Smooth muscle cell (in vitro differentiated cells): ENCODE results near the gene ZSCAN22. TPM values are rescaled to one million over a fixed set of nuclear protein-coding genes. Genes with fewer than 3 reads are reported as not detected.
"Not testable (repeated sequence)": the region's sequence is repeated elsewhere in the genome, so short reads cannot be mapped to it uniquely, and the experiment has no call there.

ENCODE experiments used
- DNase-seq: peaks from one replicate; lab custom pipeline; 2025; ENCODE audit not compliant: unreplicated experiment; lab: John Stamatoyannopoulos, UW
- H2AFZ ChIP-seq: fragments of 200-600 bp; sonication (generic); 2 replicates; pipeline ENCODE4 v1.6.0; 2016; ENCODE audit warnings: antibody characterized with exemption, low read depth, mild to moderate bottlenecking
- H3F3A ChIP-seq: fragments of 200-600 bp; sonication (generic); 2 replicates; pipeline ENCODE4 v1.6.0; 2017; ENCODE audit warnings: antibody characterized with exemption, low read depth
- H3K27ac ChIP-seq: fragments of 200-600 bp; sonication (generic); 2 replicates; pipeline ENCODE4 v1.5.1; 2016; ENCODE audit warnings: low read depth, mild to moderate bottlenecking
- H3K27me3 ChIP-seq: fragments of 200-600 bp; sonication (generic); 2 replicates; pipeline ENCODE4 v1.6.1; 2016; ENCODE audit warnings: low read depth, mild to moderate bottlenecking
- H3K36me3 ChIP-seq: fragments of 200-600 bp; sonication (generic); 2 replicates; pipeline ENCODE4 v1.5.1; 2016; ENCODE audit warnings: low read depth
- H3K4me1 ChIP-seq: fragments of 200-600 bp; sonication (generic); 2 replicates; pipeline ENCODE4 v1.5.1; 2016; ENCODE audit warnings: low read depth
- H3K4me2 ChIP-seq: fragments of 200-600 bp; sonication (generic); 2 replicates; pipeline ENCODE4 v1.6.0; 2016; ENCODE audit warnings: mild to moderate bottlenecking
- H3K4me3 ChIP-seq: fragments of 200-600 bp; sonication (generic); 2 replicates; pipeline ENCODE4 v1.5.1; 2016; ENCODE audit warnings: mild to moderate bottlenecking
- H3K79me2 ChIP-seq: fragments of 200-600 bp; sonication (generic); 2 replicates; pipeline ENCODE4 v1.6.0; 2016; ENCODE audit warnings: low read depth, mild to moderate bottlenecking
- H3K9ac ChIP-seq: fragments of 200-600 bp; sonication (generic); 2 replicates; pipeline ENCODE4 v1.6.0; 2016; ENCODE audit warnings: low read depth
- H3K9me3 ChIP-seq: fragments of 200-600 bp; sonication (generic); replicated peaks from 2 replicates; pipeline ENCODE4 v1.5.1; 2016; ENCODE audit warnings: low read depth
- H4K20me1 ChIP-seq: fragments of 200-600 bp; sonication (generic); 2 replicates; pipeline ENCODE4 v1.6.0; 2016; ENCODE audit warnings: low read depth
- WGBS: methylation state at CpG from one replicate; pipeline ENCODE4 v1.1.7; 2016; ENCODE audit warnings: low lambda C conversion rate; 5-methylcytosine and 5-hydroxymethylcytosine counted together
- polyA plus RNA-seq: library from polyadenylated mRNA; unstranded; fragments of >200 nt; fragmentation: Nextera tagmentation; extraction: Ambion mirVana; gene quantifications from 2 replicates; pipeline ENCODE4 v1.2.1, GENCODE V29; 2016
- total RNA-seq: library from RNA; depleted of rRNA; stranded (reverse); fragments of >200 nt; gene quantifications from 2 replicates; pipeline ENCODE4 v1.2.3, GENCODE V29; 2014
- TF ChIP-seq, protein P1 (sequence below): fragments of 200-600 bp; sonication (generic); IDR thresholded peaks from 2 replicates; pipeline ENCODE4 v1.5.1; 2017; ENCODE audit warnings: borderline replicate concordance, mild to moderate bottlenecking, antibody characterized with exemption; ENCODE audit not compliant: insufficient read depth, poor library complexity, severe bottlenecking

Gene ZSCAN22
- total and polyA plus RNA-seq, 2 experiments from 2014 or later, result 1.7 to 2.4 TPM

DNA sequence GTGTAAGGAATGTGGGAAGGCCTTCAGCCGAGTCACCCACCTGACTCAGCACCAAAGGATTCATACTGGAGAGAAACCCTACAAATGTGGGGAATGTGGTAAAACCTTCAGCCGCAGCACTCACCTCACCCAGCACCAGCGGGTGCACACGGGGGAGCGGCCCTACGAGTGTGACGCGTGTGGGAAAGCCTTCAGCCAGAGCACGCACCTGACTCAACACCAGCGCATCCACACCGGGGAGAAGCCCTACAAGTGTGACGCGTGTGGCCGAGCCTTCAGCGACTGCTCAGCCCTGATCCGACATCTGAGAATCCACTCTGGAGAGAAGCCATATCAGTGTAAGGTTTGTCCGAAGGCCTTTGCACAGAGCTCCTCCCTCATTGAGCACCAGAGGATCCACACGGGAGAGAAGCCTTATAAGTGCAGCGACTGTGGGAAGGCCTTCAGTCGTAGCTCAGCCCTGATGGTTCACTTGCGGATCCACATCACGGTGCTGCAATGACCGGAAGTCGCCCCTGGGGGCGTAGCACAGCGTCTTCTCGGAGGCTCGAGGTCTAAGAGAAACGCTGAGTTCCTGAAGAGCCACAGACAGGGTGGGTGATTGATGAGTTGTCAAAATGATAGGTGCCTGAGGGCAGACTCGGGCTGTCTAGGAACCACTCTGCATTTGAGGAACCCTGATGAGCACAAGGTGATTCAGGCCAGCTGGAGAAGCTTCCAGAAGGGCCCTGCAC, 12.2 kb downstream of the ZSCAN22 start:
- TF ChIP-seq, protein P1, sequence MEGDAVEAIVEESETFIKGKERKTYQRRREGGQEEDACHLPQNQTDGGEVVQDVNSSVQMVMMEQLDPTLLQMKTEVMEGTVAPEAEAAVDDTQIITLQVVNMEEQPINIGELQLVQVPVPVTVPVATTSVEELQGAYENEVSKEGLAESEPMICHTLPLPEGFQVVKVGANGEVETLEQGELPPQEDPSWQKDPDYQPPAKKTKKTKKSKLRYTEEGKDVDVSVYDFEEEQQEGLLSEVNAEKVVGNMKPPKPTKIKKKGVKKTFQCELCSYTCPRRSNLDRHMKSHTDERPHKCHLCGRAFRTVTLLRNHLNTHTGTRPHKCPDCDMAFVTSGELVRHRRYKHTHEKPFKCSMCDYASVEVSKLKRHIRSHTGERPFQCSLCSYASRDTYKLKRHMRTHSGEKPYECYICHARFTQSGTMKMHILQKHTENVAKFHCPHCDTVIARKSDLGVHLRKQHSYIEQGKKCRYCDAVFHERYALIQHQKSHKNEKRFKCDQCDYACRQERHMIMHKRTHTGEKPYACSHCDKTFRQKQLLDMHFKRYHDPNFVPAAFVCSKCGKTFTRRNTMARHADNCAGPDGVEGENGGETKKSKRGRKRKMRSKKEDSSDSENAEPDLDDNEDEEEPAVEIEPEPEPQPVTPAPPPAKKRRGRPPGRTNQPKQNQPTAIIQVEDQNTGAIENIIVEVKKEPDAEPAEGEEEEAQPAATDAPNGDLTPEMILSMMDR, result peak; percentile 4
- H2AFZ ChIP-seq, result no peak overlapping the region
- no peaks in the 10 kb centered on the region for H3F3A ChIP-seq
- DNase-seq, result no peak
- no peak overlapping the region for H3K27ac ChIP-seq
- H3K4me2 ChIP-seq, result no peak overlapping the region
- H3K4me1 ChIP-seq, result no peaks in the 10 kb centered on the region
- H3K4me3 ChIP-seq, result no peak overlapping the region
- WGBS, result 87% methylated on average over 30 of the region's 30 CpGs
- no peaks in the 10 kb centered on the region for H3K27me3 ChIP-seq
- H3K9ac ChIP-seq, result no peak overlapping the region
- no peaks in the 10 kb centered on the region for H3K9me3 ChIP-seq
- no peaks in the 10 kb centered on the region for H3K79me2 ChIP-seq
- H3K36me3 ChIP-seq, result no peaks in the 10 kb centered on the region
- H4K20me1 ChIP-seq, result peaks cover 20% of the 10 kb centered on the region

DNA sequence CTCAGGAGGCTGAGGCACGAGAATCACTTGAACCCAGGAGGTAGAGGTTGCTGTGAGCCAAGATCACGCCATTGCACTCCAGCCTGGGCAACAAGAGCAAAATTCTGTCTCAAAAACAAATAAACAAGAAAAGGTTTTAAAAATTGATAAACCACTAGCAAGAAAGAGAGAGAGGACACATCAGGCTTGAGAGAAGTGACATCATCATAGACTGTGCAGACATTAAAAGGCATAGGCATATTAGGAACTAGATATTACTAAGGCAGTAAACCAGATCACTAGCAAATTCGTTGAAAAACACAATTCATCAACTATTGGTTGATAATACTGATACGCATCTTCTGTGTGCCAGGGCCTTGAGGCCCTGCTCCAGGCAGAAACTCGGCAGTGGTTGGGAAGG, 18.8 kb downstream of the ZSCAN22 start:
- WGBS, result 96% methylated on average over 5 of the region's 5 CpGs
- Histone ChIP-seq H3K9me3 (no peaks in the 10 kb centered on the region), H3K4me2 (peak overlapping the region; percentile 95), H3K79me2 (peaks cover 53% of the 10 kb centered on the region), H3K4me1 (peaks cover 8% of the 10 kb centered on the region), H3F3A (no peaks in the 10 kb centered on the region), H4K20me1 (peaks cover 27% of the 10 kb centered on the region), H3K27ac (no peak overlapping the region), H3K27me3 (no peaks in the 10 kb centered on the region), H3K36me3 (no peaks in the 10 kb centered on the region), H3K9ac (no peak overlapping the region), H3K4me3 (no peak overlapping the region), H2AFZ (no peak overlapping the region)
- DNase-seq, result no peak
- TF ChIP-seq, protein P1, result no peak

DNA sequence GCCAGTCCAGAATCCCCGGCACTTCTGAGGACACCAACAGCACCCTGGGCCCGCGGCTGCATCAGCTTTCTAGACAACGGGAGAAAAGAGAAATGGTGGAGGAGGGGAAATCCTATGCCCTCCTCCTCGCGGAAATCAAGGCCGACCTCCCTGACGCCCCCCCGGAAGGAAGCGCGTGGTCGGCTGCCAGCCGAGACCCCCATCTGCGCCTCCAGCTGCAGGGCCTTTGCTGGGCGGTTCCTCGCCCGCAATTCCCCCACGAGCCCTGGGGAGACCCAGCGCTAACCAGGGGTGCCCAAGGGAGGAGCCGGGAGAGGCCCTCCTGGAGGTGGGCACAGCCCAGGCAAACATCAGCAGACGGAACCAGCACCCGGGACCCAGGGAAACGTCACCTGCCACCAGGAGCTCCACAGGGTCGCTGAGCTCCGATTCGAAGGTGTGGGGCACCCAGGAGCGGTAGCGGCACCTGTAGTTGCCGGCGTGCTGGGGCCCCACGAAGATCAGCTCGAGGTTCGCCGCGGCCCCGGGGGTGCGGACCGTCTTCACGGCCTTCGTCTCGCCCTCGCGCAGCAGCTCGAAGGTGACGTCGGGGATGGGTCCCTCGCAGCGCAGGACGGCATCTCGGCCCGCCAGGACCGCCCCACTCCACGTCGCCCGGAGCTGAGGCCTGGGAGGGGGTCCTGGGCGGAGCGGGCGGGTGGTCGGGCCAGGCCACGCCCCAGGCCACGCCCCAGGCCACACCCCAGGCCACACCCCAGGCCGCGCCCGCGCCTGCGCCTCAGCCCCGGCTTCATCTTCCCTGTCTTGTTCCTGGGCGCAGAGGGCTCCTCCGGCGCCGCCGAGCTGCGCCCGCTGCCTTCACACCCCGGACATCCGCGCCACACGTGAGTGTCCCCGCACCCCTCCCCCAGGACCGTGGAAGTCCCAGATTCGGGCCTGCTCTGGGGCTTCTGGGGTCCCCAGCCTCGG, 20.5 kb downstream of the ZSCAN22 start:
- peak overlapping the region; percentile 95 for H3K4me2 ChIP-seq
- H3K4me1 ChIP-seq, result peaks cover 8% of the 10 kb centered on the region
- H3K36me3 ChIP-seq, result no peaks in the 10 kb centered on the region
- H3K9ac ChIP-seq, result peak overlapping the region; percentile 81
- peak overlapping the region; percentile 98 for H2AFZ ChIP-seq
- no peaks in the 10 kb centered on the region for H3K27me3 ChIP-seq
- WGBS, result 2% methylated on average over 72 of the region's 82 CpGs
- no peaks in the 10 kb centered on the region for H3F3A ChIP-seq
- DNase-seq, result peak; percentile 75
- no peaks in the 10 kb centered on the region for H3K9me3 ChIP-seq
- peaks cover 13% of the 10 kb centered on the region for H4K20me1 ChIP-seq
- H3K4me3 ChIP-seq, result peak overlapping the region; percentile 96
- H3K27ac ChIP-seq, result peak overlapping the region; percentile 63
- peaks cover 53% of the 10 kb centered on the region for H3K79me2 ChIP-seq
- TF ChIP-seq, protein P1, result no peak

DNA sequence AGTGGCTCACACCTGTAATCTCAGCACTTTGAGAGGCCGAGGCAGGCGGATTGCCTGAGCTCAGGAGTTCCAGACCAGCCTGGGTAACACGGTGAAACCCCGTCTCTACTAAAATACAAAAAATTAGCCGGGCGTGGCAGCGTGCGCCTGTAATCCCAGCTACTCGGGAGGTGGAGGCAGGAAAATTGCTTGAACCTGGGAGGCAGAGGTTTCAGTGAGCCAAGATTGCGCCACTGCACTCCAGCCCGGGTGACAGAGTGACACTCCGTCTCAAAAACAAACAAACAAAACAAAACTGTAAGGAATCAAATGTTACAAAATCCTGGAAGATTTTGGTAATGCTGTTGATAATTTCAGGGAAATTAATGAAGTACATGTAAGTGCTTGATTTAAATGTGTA, 21.3 kb downstream of the ZSCAN22 start:
- H4K20me1 ChIP-seq, DNase-seq, H3K27ac ChIP-seq, H3K4me1 ChIP-seq, H3K36me3 ChIP-seq, H3K9me3 ChIP-seq, H3F3A ChIP-seq, H3K27me3 ChIP-seq: not testable (repeated sequence)
- peak overlapping the region; percentile 96 for H3K4me3 ChIP-seq
- H3K4me2 ChIP-seq, result peak overlapping the region; percentile 95
- H3K9ac ChIP-seq, result peak overlapping the region; percentile 46
- 7% methylated on average over 12 of the region's 12 CpGs for whole genome bisulfite sequencing
- H2AFZ ChIP-seq, result peak overlapping the region; percentile 98
- H3K79me2 ChIP-seq, result peaks cover 53% of the 10 kb centered on the region
